Umbilical cord (tissue), 2 donors: Measurements from ENCODE around the gene PRDM16. TPM values are rescaled to one million over a fixed set of nuclear protein-coding genes. Genes with fewer than 3 reads are reported as not detected.

Experiments used
- DNase-seq: peaks from one replicate; pipeline ENCODE4 v3.0.0-alpha.2; 2015; ENCODE audit warnings: low spot score
- total RNA-seq: library from RNA; depleted of rRNA; stranded (reverse); fragments of >200 nt; gene quantifications from one replicate; pipeline ENCODE4 v1.2.3, GENCODE V29; 2014; ENCODE audit warnings: low replicate concordance; ENCODE audit not compliant: insufficient read depth

PRDM16 gene
- total RNA-seq, 1 donor from 2014 or later, result 6.3 TPM

- no peak for DNase-seq
Observed at GRCh38 chr1:3389093-3389833, 320.3 kb downstream of the PRDM16 start.

GRCh38 chr1:3390291-3390690 is 321.3 kb downstream of the PRDM16 start:
- no peak for DNase-seq

GRCh38 chr1:3391711-3392110 is 322.7 kb downstream of the PRDM16 start:
- no peak for DNase-seq

GRCh38 chr1:3393024-3393986 is 324.3 kb downstream of the PRDM16 start:
- peak; percentile 49 for DNase-seq

- DNase-seq, result no peak
Observed at GRCh38 chr1:3393987-3394920, 325.3 kb downstream of the PRDM16 start.

GRCh38 chr1:3396411-3396810 is 327.4 kb downstream of the PRDM16 start:
- no peak for DNase-seq

GRCh38 chr1:3397311-3397710 is 328.3 kb downstream of the PRDM16 start:
- no peak for DNase-seq

- DNase-seq, result no peak
Observed at GRCh38 chr1:3398396-3399140, 329.6 kb downstream of the PRDM16 start.

- DNase-seq, result no peak
Observed at GRCh38 chr1:3399732-3400131, 330.7 kb downstream of the PRDM16 start.

- DNase-seq, result no peak
Observed at GRCh38 chr1:3401585-3402257, 332.7 kb downstream of the PRDM16 start.

GRCh38 chr1:3402258-3403010 is 333.4 kb downstream of the PRDM16 start:
- peak; percentile 23 for DNase-seq

GRCh38 chr1:3403011-3403345 is 334.0 kb downstream of the PRDM16 start:
- no peak for DNase-seq

GRCh38 chr1:3403388-3404231 is 334.6 kb downstream of the PRDM16 start:
- peak; percentile 34 for DNase-seq

- DNase-seq, result no peak
Observed at GRCh38 chr1:3404301-3404700, 335.3 kb downstream of the PRDM16 start.

GRCh38 chr1:3404801-3405200 is 335.8 kb downstream of the PRDM16 start:
- DNase-seq, result no peak

- DNase-seq, result no peak
Observed at GRCh38 chr1:3405491-3405890, 336.5 kb downstream of the PRDM16 start.

- no peak for DNase-seq
Observed at GRCh38 chr1:3405974-3406867, 337.2 kb downstream of the PRDM16 start.

- no peak for DNase-seq
Observed at GRCh38 chr1:3407021-3407420, 338.0 kb downstream of the PRDM16 start.
